T-cell (primary cell): ENCODE measurements around the gene FBXW12. TPM values are rescaled to one million over a fixed set of nuclear protein-coding genes. Genes with fewer than 3 reads are reported as not detected.

Source experiments
- ATAC-seq, 4 experiments: fragments of 200-7000 bp in 3 of 4; fragments of 150-1000 bp in 1 of 4; cut with Tn5 transposase; replicated peaks in 1 of 4; 1 replicate in 3 of 4; 2 replicates in 1 of 4; pipeline ENCODE4 v1.10.0; 2021; ENCODE audit warnings: moderate library complexity in 3 of 4, mild to moderate bottlenecking in 2 of 4, moderate number of reproducible peaks in 1 of 4
- CTCF ChIA-PET, 2 donors: fragments of 300-600 bp; sonication (Branson Sonifier 250); formaldehyde crosslinking; loops; one replicate each; lab custom pipeline; 2022; ENCODE audit warnings: antibody characterized with exemption in 2 of 2; lab: Charles Lee
- POLR2A ChIA-PET, 2 donors: fragments of 300-600 bp; sonication (Branson Sonifier 250); formaldehyde crosslinking; loops; one replicate each; lab custom pipeline; 2022; ENCODE audit warnings: antibody characterized with exemption in 2 of 2; lab: Charles Lee
- DNase-seq, 35 experiments: peaks; one replicate each; pipeline versions ENCODE4 v3.0.0 to v3.0.0-alpha.2; 2013 to 2023
- H3K27ac ChIP-seq: one replicate; pipeline ENCODE4 v1.5.1; 2013; ENCODE audit warnings: low read length
- H3K27me3 ChIP-seq, 2 experiments: replicated peaks in 1 of 2; 1 replicate in 1 of 2; 2 replicates in 1 of 2; pipeline versions ENCODE4 v1.6.1 to v1.7.0; 2013; ENCODE audit warnings: low read length in 1 of 2, mixed read lengths in 1 of 2; ENCODE audit not compliant: control insufficient read depth in 2 of 2, insufficient read depth in 2 of 2; ENCODE audit errors: extremely low read depth in 1 of 2
- H3K36me3 ChIP-seq, 2 donors: 1 replicate in 1 of 2; 2 replicates in 1 of 2; pipeline versions ENCODE4 v1.6.1 to v1.7.0; 2013; ENCODE audit warnings: low read length in 1 of 2; ENCODE audit not compliant: control insufficient read depth in 2 of 2, insufficient read depth in 1 of 2; ENCODE audit errors: extremely low read depth in 1 of 2
- H3K4me1 ChIP-seq, 2 experiments: 1 replicate in 1 of 2; 2 replicates in 1 of 2; pipeline versions ENCODE4 v1.6.1 to v1.7.0; 2013; ENCODE audit warnings: low read length in 2 of 2, mixed read lengths in 1 of 2; ENCODE audit not compliant: insufficient read depth in 2 of 2, control insufficient read depth in 1 of 2; ENCODE audit errors: extremely low read depth in 1 of 2
- H3K4me3 ChIP-seq, 2 donors: 1 replicate in 1 of 2; 2 replicates in 1 of 2; pipeline versions ENCODE4 v1.5.1 to v1.7.0; 2013; ENCODE audit warnings: mild to moderate bottlenecking in 2 of 2, low read length in 1 of 2, moderate library complexity in 1 of 2; ENCODE audit not compliant: control insufficient read depth in 1 of 2; ENCODE audit errors: extremely low read depth in 1 of 2
- H3K9me3 ChIP-seq: 2 replicates; pipeline ENCODE4 v1.7.0; 2013
- H3K27ac Mint-ChIP-seq, 2 donors: one replicate each; pipeline ENCODE4 v1.8.0; 2020 to 2021; ENCODE audit warnings: mild to moderate bottlenecking in 2 of 2, mixed read lengths in 2 of 2
- H3K27me3 Mint-ChIP-seq, 2 donors: one replicate each; pipeline ENCODE4 v1.8.0; 2021 to 2022; ENCODE audit warnings: mixed read lengths in 2 of 2
- H3K36me3 Mint-ChIP-seq: one replicate; pipeline ENCODE4 v1.8.0; 2021; ENCODE audit warnings: mixed read lengths
- H3K4me1 Mint-ChIP-seq, 3 donors: one replicate each; pipeline ENCODE4 v1.8.0; 2020 to 2022; ENCODE audit warnings: mixed read lengths in 3 of 3, mild to moderate bottlenecking in 1 of 3
- H3K4me3 Mint-ChIP-seq, 3 donors: one replicate each; pipeline ENCODE4 v1.8.0; 2020 to 2022; ENCODE audit warnings: mild to moderate bottlenecking in 3 of 3, mixed read lengths in 3 of 3, moderate library complexity in 3 of 3
- H3K9me3 Mint-ChIP-seq, 3 donors: one replicate each; pipeline ENCODE4 v1.8.0; 2020 to 2022; ENCODE audit warnings: mixed read lengths in 3 of 3
- WGBS: methylation state at CpG from one replicate; pipeline ENCODE4 v1.1.5; 2013; ENCODE audit warnings: missing lambda C conversion rate; ENCODE audit not compliant: insufficient coverage; 5-methylcytosine and 5-hydroxymethylcytosine counted together
- total RNA-seq, 35 experiments: library from RNA in 6 of 35; stranded (reverse) in 6 of 35; fragments of 120-200 nt in 1 of 35; gene quantifications; one replicate each; pipeline versions ENCODE4 v1.2.1 to v1.2.4 and lab custom pipeline; 2013 to 2026

FBXW12 gene
- total RNA-seq, 5 donors from 2014 or later (not counting 1 experiment from before 2014, with no cell fraction given) = not detected

DNA sequence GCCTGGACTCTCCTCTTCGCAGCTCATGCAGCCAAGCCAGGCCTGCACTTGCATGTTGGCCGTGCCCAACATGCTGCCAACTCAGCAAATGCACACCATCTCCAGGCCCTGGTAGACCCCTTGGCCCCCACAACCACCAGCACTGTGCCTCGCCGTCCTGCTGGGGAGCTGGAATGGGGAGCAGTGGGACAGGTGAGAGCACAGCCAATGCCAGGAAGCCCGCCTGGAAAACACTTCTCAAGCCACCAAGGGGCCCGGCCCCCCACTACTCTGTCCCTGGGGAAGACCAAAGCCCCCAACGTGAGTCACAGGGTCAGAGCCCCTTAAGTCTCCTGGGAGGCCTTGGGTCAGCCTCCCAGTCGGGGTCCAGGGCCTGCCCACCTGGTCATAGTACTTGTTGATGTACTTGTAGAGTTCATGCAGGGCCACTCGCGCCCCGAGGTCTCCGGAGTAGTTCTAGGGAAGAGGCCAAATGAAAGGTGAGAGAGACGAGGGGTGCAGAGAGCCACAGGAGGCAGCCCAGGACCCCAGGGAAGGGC lies 33.4 kb downstream of the FBXW12 start:
- no peak overlapping the region for H3K27ac ChIP-seq
- H3K36me3 ChIP-seq = no peaks in the 10 kb centered on the region
- Mint-ChIP-seq H3K4me3 (no peak overlapping the region), H3K36me3 (no peaks in the 10 kb centered on the region), H3K27ac (no peak overlapping the region), H3K9me3 (no peaks in the 10 kb centered on the region), H3K4me1 (no peaks in the 10 kb centered on the region), H3K27me3 (peaks cover 0 to 3% of the 10 kb centered on the region in 2 donors)
- POLR2A ChIA-PET = no interaction called here
- H3K4me1 ChIP-seq = no peaks in the 10 kb centered on the region
- no peak overlapping the region for H3K4me3 ChIP-seq
- DNase-seq (peak in 6 of 35 experiments; percentile 0 to 16 (median 2)), ATAC-seq (no peak)
- 83% methylated on average over 9 of the region's 13 CpGs for WGBS
- no peaks in the 10 kb centered on the region for H3K9me3 ChIP-seq
- CTCF ChIA-PET = no interaction called here
- H3K27me3 ChIP-seq = no peaks in the 10 kb centered on the region

DNA sequence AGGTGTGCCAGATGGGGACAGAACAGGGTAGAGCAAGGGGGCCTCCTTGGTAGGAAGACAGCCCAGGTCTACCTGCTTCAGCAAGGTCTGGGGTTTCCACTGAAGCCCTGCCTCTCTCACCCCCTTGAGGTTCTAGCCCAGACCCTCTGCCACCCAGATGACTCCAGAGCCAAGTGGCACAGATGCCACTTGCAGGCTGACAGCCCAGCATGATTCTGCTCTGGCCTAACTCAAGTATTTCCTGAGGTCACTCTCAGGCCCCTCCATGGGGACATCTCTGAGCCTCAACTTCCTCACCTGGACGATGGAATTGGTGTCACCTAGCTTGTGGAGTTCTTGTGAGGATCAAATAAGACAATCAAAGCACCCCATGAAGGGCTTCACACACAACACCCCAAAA lies 34.0 kb downstream of the FBXW12 start:
- ATAC-seq (no peak), DNase-seq (peak in 3 of 35 experiments; percentile 0 to 7 (median 1))
- Mint-ChIP-seq H3K9me3 (no peaks in the 10 kb centered on the region), H3K4me1 (no peaks in the 10 kb centered on the region), H3K27me3 (no peaks in the 10 kb centered on the region), H3K4me3 (no peak overlapping the region), H3K36me3 (no peaks in the 10 kb centered on the region), H3K27ac (no peak overlapping the region)
- H3K27ac ChIP-seq = no peak overlapping the region
- H3K4me3 ChIP-seq = no peak overlapping the region
- H3K4me1 ChIP-seq = no peaks in the 10 kb centered on the region
- no peaks in the 10 kb centered on the region for H3K36me3 ChIP-seq
- ChIA-PET POLR2A (no interaction called here), CTCF (no interaction called here)
- no peaks in the 10 kb centered on the region for H3K27me3 ChIP-seq
- H3K9me3 ChIP-seq = no peaks in the 10 kb centered on the region
- WGBS = no CpG with 5 or more reads among the region's 1 CpG

DNA sequence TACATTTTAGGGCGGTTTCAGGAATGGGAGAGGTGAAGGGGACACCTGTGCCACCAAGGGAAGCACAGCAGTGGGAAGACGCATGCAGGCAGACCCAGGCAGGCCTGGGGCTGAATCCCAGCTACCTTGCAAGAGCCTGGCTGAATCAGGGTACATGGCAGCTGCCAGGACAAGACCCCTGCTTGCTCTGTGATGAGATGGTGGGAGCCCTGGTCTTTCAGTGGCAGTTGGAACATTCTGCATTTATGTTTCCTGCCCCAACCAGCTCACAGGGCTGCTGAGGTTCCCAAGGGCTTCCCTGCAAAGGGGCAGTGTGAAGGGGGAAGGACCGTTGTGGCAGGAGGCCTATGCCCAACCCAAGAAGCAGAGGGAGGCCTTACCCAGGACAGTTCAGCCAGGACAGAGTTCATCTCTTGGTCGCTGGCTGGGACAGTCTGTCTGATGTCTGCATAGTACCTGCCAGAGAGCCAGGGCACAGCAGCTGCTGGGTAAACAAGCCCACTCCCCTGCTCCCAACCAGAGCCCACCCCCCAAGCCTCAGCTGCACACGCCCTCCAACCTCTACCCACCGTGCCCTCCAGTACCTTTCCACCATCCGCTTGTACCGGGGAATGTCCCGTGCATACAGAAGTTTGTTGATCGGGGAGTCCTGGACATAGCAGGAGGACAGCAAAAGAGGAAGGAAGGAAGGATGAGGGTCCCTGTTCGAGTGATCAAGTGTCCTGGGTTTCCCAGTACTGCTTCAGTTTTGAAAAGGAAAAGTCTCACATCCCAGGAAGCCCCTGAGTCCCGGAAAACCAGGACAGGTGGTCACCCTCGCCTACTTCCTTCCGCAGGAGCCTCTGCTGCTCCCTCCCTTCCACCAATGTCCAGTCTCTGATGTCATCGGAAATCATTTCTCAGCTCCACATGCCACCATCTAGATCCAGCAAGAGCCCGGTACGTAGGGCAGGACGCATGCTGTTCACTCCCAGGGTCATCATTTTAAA lies 34.7 kb downstream of the FBXW12 start:
- Histone ChIP-seq H3K4me1 (no peaks in the 10 kb centered on the region), H3K4me3 (no peak overlapping the region), H3K27me3 (no peaks in the 10 kb centered on the region), H3K9me3 (no peaks in the 10 kb centered on the region), H3K27ac (no peak overlapping the region), H3K36me3 (no peaks in the 10 kb centered on the region)
- ChIA-PET CTCF (interaction anchor here (0.6 to 0.9 kb wide), 3 partner anchors 8 to 152 kb away, joined by 3 read pairs; no protein-coding TSS in a partner anchor), POLR2A (no interaction called here)
- ATAC-seq = no peak
- Mint-ChIP-seq H3K4me3 (no peak overlapping the region), H3K27me3 (no peaks in the 10 kb centered on the region), H3K36me3 (no peaks in the 10 kb centered on the region), H3K4me1 (no peaks in the 10 kb centered on the region), H3K27ac (no peak overlapping the region), H3K9me3 (no peaks in the 10 kb centered on the region)
- 75% methylated on average over 12 of the region's 18 CpGs for WGBS
- peak in 4 of 35 experiments; percentile 1 to 19 (median 6) for DNase-seq

DNA sequence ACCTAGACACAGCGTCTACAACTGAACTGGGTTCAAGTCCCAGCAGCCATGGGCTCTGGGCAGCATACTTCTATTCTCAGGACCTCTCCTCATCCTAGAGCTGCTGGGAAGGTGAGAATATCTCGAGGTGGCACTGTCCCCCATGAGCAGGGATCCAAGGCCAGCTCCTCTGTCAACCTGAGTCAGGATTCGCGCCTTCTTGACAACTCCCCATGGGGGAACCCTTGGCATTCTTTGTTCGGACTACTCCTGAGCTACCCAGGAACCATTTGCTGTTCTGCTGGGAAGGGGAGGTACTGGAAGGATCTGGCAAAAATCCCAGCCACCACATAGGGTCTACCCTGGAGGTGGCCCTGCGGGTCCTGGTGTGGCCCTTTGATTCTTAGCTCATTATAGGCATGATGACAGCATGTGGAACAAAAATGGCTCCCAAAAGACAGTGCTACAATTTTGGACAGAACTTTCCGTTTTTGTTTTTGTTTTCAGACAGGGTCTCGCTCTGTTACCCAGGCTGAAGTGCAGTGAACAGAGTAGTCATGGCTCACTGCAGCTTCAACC lies 35.6 kb downstream of the FBXW12 start:
- no peak overlapping the region for H3K27ac ChIP-seq
- H3K4me1 Mint-ChIP-seq = no peaks in the 10 kb centered on the region
- no peak overlapping the region for H3K4me3 Mint-ChIP-seq
- H3K36me3 ChIP-seq = no peaks in the 10 kb centered on the region
- H3K4me3 ChIP-seq = no peak overlapping the region
- H3K27me3 ChIP-seq = no peaks in the 10 kb centered on the region
- no peaks in the 10 kb centered on the region for H3K9me3 ChIP-seq
- ChIA-PET CTCF (interaction anchor here (0.6 to 1.0 kb wide), 4 partner anchors 9 to 153 kb away, joined by 3 read pairs; partner anchors contain the start of genes CCDC51 (in 1 of the 2) and TMA7 (in 1 of the 2)), POLR2A (no interaction called here)
- WGBS = 82% methylated on average over 6 of the region's 8 CpGs
- ATAC-seq (no peak), DNase-seq (peak in 4 of 35 experiments; percentile 0 to 7 (median 2))
- H3K36me3 Mint-ChIP-seq = no peaks in the 10 kb centered on the region
- no peak overlapping the region for H3K27ac Mint-ChIP-seq
- H3K9me3 Mint-ChIP-seq = no peaks in the 10 kb centered on the region
- H3K27me3 Mint-ChIP-seq = no peaks in the 10 kb centered on the region
- no peaks in the 10 kb centered on the region for H3K4me1 ChIP-seq

DNA sequence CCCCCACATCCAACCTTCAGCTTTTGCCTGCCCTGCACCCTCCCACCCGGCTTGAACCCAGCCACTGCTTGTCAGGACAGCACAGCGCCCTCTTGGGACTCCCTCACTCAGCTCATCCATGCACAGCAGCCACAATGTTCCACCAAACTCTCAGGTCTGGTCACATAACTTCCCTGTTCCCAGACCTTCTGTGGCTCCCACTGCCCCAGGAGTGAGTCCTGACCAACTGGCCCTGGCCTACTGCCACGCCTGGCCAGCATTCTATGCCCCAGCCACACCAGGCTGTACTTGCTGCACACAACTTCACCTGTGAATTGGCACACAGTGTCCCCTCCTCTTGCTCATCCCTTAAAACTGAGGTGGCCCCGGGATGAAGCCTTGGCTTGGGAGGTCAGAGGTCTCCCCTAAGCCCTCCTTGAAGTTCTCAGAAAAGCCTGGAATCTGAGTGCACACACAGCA lies 36.8 kb downstream of the FBXW12 start:
- Mint-ChIP-seq H3K4me1 (no peaks in the 10 kb centered on the region), H3K27me3 (no peaks in the 10 kb centered on the region), H3K4me3 (no peak overlapping the region), H3K9me3 (no peaks in the 10 kb centered on the region), H3K27ac (no peak overlapping the region), H3K36me3 (no peaks in the 10 kb centered on the region)
- H3K4me3 ChIP-seq = no peak overlapping the region
- no peaks in the 10 kb centered on the region for H3K9me3 ChIP-seq
- ATAC-seq = no peak
- WGBS = 66% methylated on average over 4 of the region's 4 CpGs
- H3K36me3 ChIP-seq = no peaks in the 10 kb centered on the region
- no peak overlapping the region for H3K27ac ChIP-seq
- DNase-seq = peak in 5 of 35 experiments; percentile 1 to 11 (median 2)
- no peaks in the 10 kb centered on the region for H3K4me1 ChIP-seq
- no peaks in the 10 kb centered on the region for H3K27me3 ChIP-seq
- ChIA-PET POLR2A (no interaction called here), CTCF (no interaction called here)
